Limb (tissue), 2 donors: ENCODE measurements around the gene ALDOA.
"Not testable (repeated sequence)": the region's sequence is repeated elsewhere in the genome, so short reads cannot be mapped to it uniquely, and the experiment has no call there.

Source experiments
- DNase-seq, 2 donors: peaks; one replicate each; pipeline ENCODE4 v3.0.0-alpha.2; 2016; ENCODE audit errors: extremely low spot score in 2 of 2

ALDOA gene

DNA sequence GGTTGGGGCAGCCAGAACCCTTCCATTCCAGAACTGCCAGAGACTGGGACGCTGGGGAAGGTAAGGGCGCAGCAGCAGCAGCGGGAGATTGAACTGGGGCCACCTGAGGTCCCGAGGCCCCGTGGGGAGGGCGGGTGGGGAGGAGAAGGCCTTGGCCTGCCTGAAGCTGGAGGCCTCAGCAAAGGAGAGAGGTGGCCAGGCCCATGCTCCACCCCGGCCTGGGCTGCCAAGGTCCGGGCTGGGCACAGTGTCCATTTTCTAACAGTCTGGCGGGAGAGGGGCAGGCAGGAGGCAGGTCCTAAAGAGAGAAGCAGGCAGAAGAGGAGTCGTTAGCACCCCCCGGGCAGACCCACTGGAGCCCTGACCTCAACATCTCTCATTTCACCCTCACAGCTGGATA is 48.9 kb downstream of the ALDOA start:
- no peak for DNase-seq

DNA sequence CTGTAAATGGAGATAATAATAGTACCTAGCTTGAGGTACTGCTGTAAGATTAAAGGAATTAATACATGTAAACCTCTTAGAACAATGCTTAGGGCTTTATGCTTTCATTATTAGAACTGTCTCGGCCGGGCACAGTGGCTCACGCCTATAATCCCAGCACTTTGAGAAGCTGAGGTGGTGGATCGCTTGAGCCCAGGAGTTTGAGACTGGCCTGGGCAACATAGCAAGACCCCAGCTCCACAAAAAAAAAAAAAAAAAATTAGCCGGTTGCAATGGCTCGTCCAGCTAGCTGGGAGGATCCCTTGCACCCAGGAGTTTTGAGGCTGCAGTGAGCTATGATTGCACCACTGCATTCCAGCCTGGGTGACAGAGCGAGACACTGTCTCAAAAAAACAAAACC is 49.3 kb downstream of the ALDOA start:
- DNase-seq: not testable (repeated sequence)

DNA sequence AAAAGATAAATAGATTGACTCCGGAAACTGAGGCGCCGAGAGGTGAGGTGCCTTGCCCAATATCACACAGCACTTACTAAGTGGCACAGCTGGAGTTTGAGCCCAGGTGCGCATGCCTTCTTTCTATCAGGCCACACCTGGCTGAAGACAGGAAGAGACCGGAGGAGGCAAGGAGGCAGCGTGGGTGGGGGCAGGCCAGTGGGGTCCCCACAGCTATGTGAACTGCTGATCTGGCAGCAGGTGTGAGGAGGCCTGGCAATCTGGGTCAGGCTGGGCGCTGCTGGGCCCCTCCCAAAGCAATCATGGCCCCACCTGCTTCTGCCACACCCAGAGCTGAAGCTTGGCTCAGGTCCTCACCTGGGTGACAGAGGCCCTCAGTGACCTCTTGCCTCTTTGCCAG is 49.7 kb downstream of the ALDOA start:
- DNase-seq: no peak

DNA sequence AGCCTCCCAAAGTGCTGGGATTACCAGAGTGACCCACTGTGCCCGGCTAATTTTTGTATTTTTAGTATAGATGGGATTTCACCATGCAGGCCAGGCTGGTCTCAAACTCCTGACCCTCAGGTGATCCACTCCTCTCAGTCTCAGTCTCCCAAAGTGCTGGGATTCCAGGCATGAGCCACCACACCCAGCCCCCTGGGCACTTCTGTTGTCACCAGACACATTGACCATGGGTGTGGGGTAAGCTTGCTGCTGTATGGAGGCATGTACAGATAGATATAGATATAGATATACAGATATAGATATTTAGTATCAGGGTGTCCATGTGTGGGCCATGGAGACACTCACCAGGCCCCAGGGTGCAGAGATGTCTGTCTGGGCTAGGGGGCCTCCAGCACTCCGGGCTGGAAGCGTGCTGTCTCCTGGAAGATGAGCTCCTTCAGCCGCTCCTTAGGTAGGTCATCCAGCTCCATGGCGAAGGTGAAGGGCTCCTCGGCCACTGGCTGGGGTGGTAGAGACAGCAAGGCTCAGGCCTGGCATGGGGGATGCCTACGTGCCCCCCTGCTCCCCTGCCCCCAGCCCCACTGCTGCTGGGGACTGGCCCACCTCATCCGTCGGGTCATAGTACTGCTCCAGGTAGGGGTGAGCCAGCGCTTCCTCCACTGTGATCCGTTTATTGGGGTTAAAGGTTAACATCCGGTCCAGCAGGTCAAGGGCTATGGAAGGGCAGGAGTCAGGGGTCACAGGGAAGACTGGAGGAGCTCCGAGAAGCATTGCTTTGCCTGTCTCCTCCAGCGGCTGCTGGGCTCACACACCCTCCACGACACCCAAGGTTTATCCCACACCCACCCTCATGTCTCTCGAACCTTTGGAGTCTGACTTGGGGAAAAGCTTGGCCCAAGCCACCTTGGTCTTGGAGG is 51.0 kb downstream of the ALDOA start:
- DNase-seq: no peak

DNA sequence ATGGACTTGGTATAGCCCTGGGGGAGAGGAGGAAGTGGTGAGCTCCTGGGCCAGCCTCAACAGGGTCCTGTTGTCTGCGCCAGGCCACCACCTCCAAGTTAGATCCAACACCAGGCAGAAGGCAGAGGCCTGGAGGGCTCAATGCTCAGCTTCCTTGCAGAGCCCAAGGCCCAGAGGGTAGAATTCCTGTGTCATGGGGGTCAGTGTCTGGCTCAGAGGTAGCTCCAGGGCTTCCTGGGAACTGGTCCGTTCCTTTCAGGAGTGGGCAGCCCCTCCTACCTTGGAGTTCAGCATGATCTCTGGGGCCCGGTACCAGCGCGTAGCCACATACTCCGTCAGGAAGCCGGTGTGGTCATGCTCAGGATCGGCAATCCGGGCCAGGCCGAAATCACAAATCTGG is 52.2 kb downstream of the ALDOA start:
- DNase-seq: no peak

DNA sequence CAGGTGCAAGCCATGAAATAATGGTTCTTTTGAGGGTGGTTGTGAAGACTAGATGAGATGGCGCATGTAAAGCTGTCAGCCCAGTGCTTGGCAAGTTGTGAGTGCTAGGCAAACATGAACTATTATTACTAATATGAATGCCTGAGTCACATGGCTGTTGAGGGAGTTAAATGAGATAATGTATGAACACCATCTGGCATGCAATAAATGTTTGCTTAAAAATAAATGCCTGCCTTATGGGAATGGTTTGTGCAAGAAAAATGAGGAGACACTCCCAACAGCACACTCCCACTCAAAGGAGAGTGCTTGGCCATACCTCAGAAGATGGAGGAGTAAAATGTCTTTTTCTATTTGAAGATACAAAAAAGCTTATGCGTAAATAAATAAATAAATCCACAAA is 53.9 kb downstream of the ALDOA start:
- no peak for DNase-seq
